Left colon (tissue), 2 donors: ENCODE results near the gene KIT. TPM values are rescaled to one million over a fixed set of nuclear protein-coding genes. Genes with fewer than 3 reads are reported as not detected.
"Not testable (repeated sequence)": the region's sequence is repeated elsewhere in the genome, so short reads cannot be mapped to it uniquely, and the experiment has no call there.

ENCODE experiments used
- ATAC-seq: fragments of 200-7000 bp; cut with Tn5 transposase; one replicate; pipeline ENCODE4 v1.9.1; 2020; ENCODE audit warnings: mild to moderate bottlenecking, moderate library complexity
- DNase-seq, 2 donors: peaks; one replicate each; pipeline ENCODE4 v3.0.0-alpha.2; 2020
- intact Hi-C, 2 donors: fragments of 100-400 bp; cut with DNase I in 1 of 2; cut with micrococcal nuclease in 1 of 2; formaldehyde crosslinking; loops; one replicate each; pipeline versions ENCODE4 v1.11.2 to v1.14.0; 2022; cut with DNase I, micrococcal nuclease
- long read RNA-seq: library from polyadenylated mRNA; unstranded; transcript quantifications from one replicate; pipeline ENCODE4 v2.0.0, GENCODE V29; 2021
- total RNA-seq, 2 donors: library from RNA; stranded (reverse); fragmentation: NEBNext Ultra II Directional; extraction: Animal tissue kit (Norgen Biotek cat#: 25700); gene quantifications; one replicate each; pipeline ENCODE4 v1.2.1, GENCODE V29; 2021
- donor health status: DM: no; HTN: no; CAD: no.
- donor health status: DM: yes; HTN: yes; CAD: no.

Gene KIT
- 1 to 10 TPM; 4.1 to 10.0 TPM for total RNA-seq
- long read RNA-seq, partial matches to known transcripts: 0 of 1 reads
- long read RNA-seq, other reads (novel, unspliced or antisense): 0 of 1 reads

- peak; percentile 38 to 42 for DNase-seq
- peak; percentile 60 for ATAC-seq
- intact Hi-C loops: no loop called here
Observed at GRCh38 chr4:54657551-54658251, at the start of gene KIT. TSS of gene KIT (plus strand) at chr4:54657957. CDS start at chr4:54658015, 58 bp downstream.

GRCh38 chr4:54609310-54609709 is 48.4 kb upstream of the KIT start:
- intact Hi-C loops: no loop called here
- no peak for DNase-seq
- ATAC-seq: peak; percentile 69

GRCh38 chr4:54614149-54614548 is 43.6 kb upstream of the KIT start:
- intact Hi-C loops: no loop called here
- ATAC-seq (no peak), DNase-seq (no peak)

- intact Hi-C loops: no loop called here
- no peak for DNase-seq
- ATAC-seq: no peak
Observed at GRCh38 chr4:54620773-54621172, 37.0 kb upstream of the KIT start.

- no peak for DNase-seq
- peak; percentile 37 for ATAC-seq
- intact Hi-C loops: no loop called here
Observed at GRCh38 chr4:54625391-54625790, 32.4 kb upstream of the KIT start.

GRCh38 chr4:54626113-54626512 is 31.6 kb upstream of the KIT start:
- ATAC-seq (peak; percentile 57), DNase-seq (no peak)
- intact Hi-C loops: no loop called here

- ATAC-seq (no peak), DNase-seq (no peak)
- intact Hi-C loops: no loop called here
Observed at GRCh38 chr4:54632537-54632936, 25.2 kb upstream of the KIT start.

- DNase-seq, ATAC-seq, intact Hi-C loops: not testable (repeated sequence)
Observed at GRCh38 chr4:54633102-54633740, 24.5 kb upstream of the KIT start.

- no peak for DNase-seq
- ATAC-seq: no peak
- intact Hi-C loops: no loop called here
Observed at GRCh38 chr4:54635318-54635717, 22.4 kb upstream of the KIT start.

GRCh38 chr4:54637325-54637724 is 20.4 kb upstream of the KIT start:
- peak; percentile 81 for ATAC-seq
- intact Hi-C loops: no loop called here
- DNase-seq: no peak

- ATAC-seq, intact Hi-C loops, DNase-seq: not testable (repeated sequence)
Observed at GRCh38 chr4:54641101-54641500, 16.7 kb upstream of the KIT start.

- intact Hi-C loops: no loop called here
- DNase-seq (no peak), ATAC-seq (peak; percentile 89)
Observed at GRCh38 chr4:54643172-54643571, 14.6 kb upstream of the KIT start.

- DNase-seq: no peak
- ATAC-seq: no peak
- intact Hi-C loops: no loop called here
Observed at GRCh38 chr4:54643958-54644751, 13.6 kb upstream of the KIT start.

GRCh38 chr4:54645830-54646229 is 11.9 kb upstream of the KIT start:
- intact Hi-C loops: no loop called here
- DNase-seq: no peak
- no peak for ATAC-seq

- DNase-seq (no peak), ATAC-seq (peak; percentile 13)
- intact Hi-C loops: no loop called here
Observed at GRCh38 chr4:54647070-54647469, 10.7 kb upstream of the KIT start.

- DNase-seq (no peak), ATAC-seq (no peak)
- intact Hi-C loops: no loop called here
Observed at GRCh38 chr4:54651050-54651449, 6.7 kb upstream of the KIT start.

GRCh38 chr4:54654753-54655152 is 3.0 kb upstream of the KIT start:
- DNase-seq (no peak), ATAC-seq (no peak)
- intact Hi-C loops: no loop called here

- intact Hi-C loops: no loop called here
- no peak for ATAC-seq
- DNase-seq: no peak
Observed at GRCh38 chr4:54657185-54657550, 589 bp upstream of the KIT start.

- ATAC-seq (peak; percentile 83), DNase-seq (peak in 1 of 2 donors; percentile 58)
- intact Hi-C loops: no loop called here
Observed at GRCh38 chr4:54658252-54659093, 716 bp downstream of the KIT start.
